ENCODE data around the gene SCG5. TPM values are rescaled to one million over a fixed set of nuclear protein-coding genes. Genes with fewer than 3 reads are reported as not detected.

SCG5 gene
- total RNA-seq, 4 donors from 2014 or later = not detected

DNA sequence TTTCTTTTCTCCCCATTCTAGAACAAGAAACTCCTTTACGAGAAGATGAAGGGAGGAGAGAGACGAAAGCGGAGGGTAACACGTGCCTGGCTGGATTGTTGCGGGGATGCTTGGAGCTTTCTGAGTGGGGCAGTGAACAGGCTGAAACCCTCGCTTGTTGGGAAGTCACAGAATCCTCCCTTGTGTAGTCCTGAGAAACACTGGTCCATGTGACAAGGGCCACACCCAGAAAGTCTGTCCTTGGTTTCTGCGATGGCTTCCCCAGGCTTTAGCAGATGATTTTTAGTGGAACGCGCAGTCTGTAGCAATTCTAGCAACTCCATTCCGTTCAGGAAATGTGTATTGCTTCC, 50.2 kb downstream of the SCG5 start:
- WGBS = 69% methylated on average over 10 of the region's 10 CpGs
- Histone ChIP-seq H3K4me3 (no peak overlapping the region), H3K36me3 (no peaks in the 10 kb centered on the region), H3K27ac (no peak overlapping the region), H3K4me1 (no peaks in the 10 kb centered on the region), H3K27me3 (no peaks in the 10 kb centered on the region), H3K9me3 (no peaks in the 10 kb centered on the region)
- no peak for DNase-seq (ENCODE audit: low spot score in 2 of 2)
- TF ChIP-seq CTCF (IDR thresholded peaks at IDR 0.05) = no peak
- no peak for TF ChIP-seq POLR2A (IDR thresholded peaks at IDR 0.05)
- no peak for TF ChIP-seq EP300 (IDR thresholded peaks at IDR 0.05)
- TF ChIP-seq POLR2AphosphoS5 (IDR thresholded peaks at IDR 0.05) = no peak

GRCh38 chr15:32692286-32692685, 50.8 kb downstream of the SCG5 start:
- TF ChIP-seq POLR2AphosphoS5 (IDR thresholded peaks at IDR 0.05) (no peak), POLR2A (IDR thresholded peaks at IDR 0.05) (no peak), CTCF (IDR thresholded peaks at IDR 0.05) (no peak), EP300 (IDR thresholded peaks at IDR 0.05) (no peak)

GRCh38 chr15:32694222-32694983, 52.9 kb downstream of the SCG5 start:
- Histone ChIP-seq H3K36me3 (no peaks in the 10 kb centered on the region), H3K4me1 (no peaks in the 10 kb centered on the region), H3K27me3 (peaks cover 4% of the 10 kb centered on the region), H3K9me3 (no peaks in the 10 kb centered on the region), H3K4me3 (no peak overlapping the region), H3K27ac (no peak overlapping the region)
- TF ChIP-seq POLR2A (IDR thresholded peaks at IDR 0.05) = no peak
- no peak for TF ChIP-seq EP300 (IDR thresholded peaks at IDR 0.05)
- TF ChIP-seq CTCF (IDR thresholded peaks at IDR 0.05) = no peak
- 98% methylated on average over 3 of the region's 3 CpGs for WGBS
- DNase-seq (ENCODE audit: low spot score in 2 of 2) = no peak

More at GRCh38 chr15:32692286-32692685, 50.8 kb downstream of the SCG5 start:
- H3K27ac ChIP-seq = no peak overlapping the region
- no peaks in the 10 kb centered on the region for H3K27me3 ChIP-seq
- no peak for DNase-seq (ENCODE audit: low spot score in 2 of 2)
- no peaks in the 10 kb centered on the region for H3K4me1 ChIP-seq
- H3K9me3 ChIP-seq = no peaks in the 10 kb centered on the region
- H3K36me3 ChIP-seq = no peaks in the 10 kb centered on the region
- 92% methylated on average over 2 of the region's 2 CpGs for WGBS
- H3K4me3 ChIP-seq = no peak overlapping the region

- Histone ChIP-seq H3K4me3 (no peak overlapping the region), H3K27me3 (peaks cover 4% of the 10 kb centered on the region), H3K4me1 (no peaks in the 10 kb centered on the region), H3K9me3 (no peaks in the 10 kb centered on the region), H3K36me3 (no peaks in the 10 kb centered on the region), H3K27ac (no peak overlapping the region)
- WGBS = 81% methylated on average over 5 of the region's 5 CpGs
- DNase-seq (ENCODE audit: low spot score in 2 of 2) = no peak
- TF ChIP-seq EP300 (IDR thresholded peaks at IDR 0.05) (no peak), POLR2AphosphoS5 (IDR thresholded peaks at IDR 0.05) (no peak), CTCF (IDR thresholded peaks at IDR 0.05) (no peak), POLR2A (IDR thresholded peaks at IDR 0.05) (no peak)
Measured at GRCh38 chr15:32698773-32699390, 57.4 kb downstream of the SCG5 start.

GRCh38 chr15:32700501-32701150, 59.1 kb downstream of the SCG5 start:
- Histone ChIP-seq H3K27me3 (peaks cover 4% of the 10 kb centered on the region), H3K36me3 (no peaks in the 10 kb centered on the region), H3K4me3 (no peak overlapping the region), H3K4me1 (no peaks in the 10 kb centered on the region), H3K27ac (no peak overlapping the region), H3K9me3 (no peaks in the 10 kb centered on the region)
- DNase-seq (ENCODE audit: low spot score in 2 of 2) = no peak
- no peak for TF ChIP-seq CTCF (IDR thresholded peaks at IDR 0.05)
- no peak for TF ChIP-seq POLR2A (IDR thresholded peaks at IDR 0.05)
- no peak for TF ChIP-seq EP300 (IDR thresholded peaks at IDR 0.05)
- TF ChIP-seq POLR2AphosphoS5 (IDR thresholded peaks at IDR 0.05) = no peak
- 88% methylated on average over 14 of the region's 14 CpGs for WGBS

Data from suprapubic skin (tissue), 4 donors.